Upper lobe of left lung (tissue), 6 donors: ENCODE data around the gene AFF3. TPM values are rescaled to one million over a fixed set of nuclear protein-coding genes. Genes with fewer than 3 reads are reported as not detected.

Experiments
- ATAC-seq, 2 donors: fragments of 200-7000 bp; cut with Tn5 transposase; one replicate each; pipeline ENCODE4 v1.9.1; 2022; ENCODE audit warnings: mild to moderate bottlenecking in 2 of 2, moderate library complexity in 2 of 2; ENCODE audit not compliant: low FRiP score in 2 of 2
- DNase-seq, 2 donors: peaks; one replicate each; pipeline ENCODE4 v3.0.0-alpha.2; 2019 to 2020
- H3K27ac ChIP-seq, 4 donors: fragments of 200-600 bp; sonication (generic); one replicate each; pipeline ENCODE4 v1.5.1; 2016 to 2019
- H3K27me3 ChIP-seq, 4 donors: fragments of 200-600 bp; sonication (generic); one replicate each; pipeline ENCODE4 v1.5.1; 2017 to 2019
- H3K36me3 ChIP-seq, 4 donors: fragments of 200-600 bp; sonication (generic); one replicate each; pipeline ENCODE4 v1.5.1; 2016 to 2019
- H3K4me1 ChIP-seq, 4 donors: fragments of 200-600 bp; sonication (generic); one replicate each; pipeline ENCODE4 v1.5.1; 2018 to 2019
- H3K4me3 ChIP-seq, 4 donors: fragments of 200-600 bp; sonication (generic); one replicate each; pipeline ENCODE4 v1.5.1; 2017 to 2019; ENCODE audit warnings: mild to moderate bottlenecking in 2 of 4, moderate library complexity in 1 of 4
- H3K9me3 ChIP-seq, 4 donors: fragments of 200-600 bp; sonication (generic); one replicate each; pipeline ENCODE4 v1.5.1; 2018 to 2019
- EP300 ChIP-seq, 4 donors: sonication (generic); formaldehyde crosslinking; IDR thresholded peaks; one replicate each; pipeline ENCODE4 v1.5.1; 2017; ENCODE audit warnings: antibody characterized with exemption in 4 of 4, control low read depth in 2 of 4
- POLR2A ChIP-seq, 4 donors: fragments of 450-650 bp; IDR thresholded peaks; one replicate each; pipeline ENCODE4 v1.5.1; 2016 to 2017; ENCODE audit warnings: antibody characterized with exemption in 4 of 4, mild to moderate bottlenecking in 2 of 4
- POLR2AphosphoS5 ChIP-seq, 2 donors: sonication (generic); formaldehyde crosslinking; IDR thresholded peaks; one replicate each; pipeline ENCODE4 v1.5.1; 2017; ENCODE audit warnings: antibody characterized with exemption in 2 of 2
- WGBS, 2 donors: methylation state at CpG; one replicate each; pipeline ENCODE4 v1.1.5; 2017 to 2018; 5-methylcytosine and 5-hydroxymethylcytosine counted together
- total RNA-seq, 6 donors: library from RNA; depleted of rRNA in 4 of 6; stranded (reverse); fragments of >200 nt in 4 of 6; gene quantifications; one replicate each; pipeline versions ENCODE4 v1.1.0 to v1.2.1, GENCODE V29; 2016 to 2021
- TF ChIP-seq, protein P1 (sequence below), 6 experiments: fragments of 450-650 bp in 4 of 6; fragments of 200-600 bp in 2 of 6; sonication (generic) in 2 of 6; IDR thresholded peaks; one replicate each; pipeline ENCODE4 v1.5.1; 2016 to 2019; ENCODE audit warnings: antibody characterized with exemption in 6 of 6
- donor health status: DM: no; HTN: no; CAD: no; lungs with moderate emphysema.
- donor health status: DM: no; HTN: yes; CAD: no; lungs with severe emphysema.

Gene AFF3
- total RNA-seq, 6 donors from 2014 or later, result 21.0 to 195 (median 47.9) TPM

DNA sequence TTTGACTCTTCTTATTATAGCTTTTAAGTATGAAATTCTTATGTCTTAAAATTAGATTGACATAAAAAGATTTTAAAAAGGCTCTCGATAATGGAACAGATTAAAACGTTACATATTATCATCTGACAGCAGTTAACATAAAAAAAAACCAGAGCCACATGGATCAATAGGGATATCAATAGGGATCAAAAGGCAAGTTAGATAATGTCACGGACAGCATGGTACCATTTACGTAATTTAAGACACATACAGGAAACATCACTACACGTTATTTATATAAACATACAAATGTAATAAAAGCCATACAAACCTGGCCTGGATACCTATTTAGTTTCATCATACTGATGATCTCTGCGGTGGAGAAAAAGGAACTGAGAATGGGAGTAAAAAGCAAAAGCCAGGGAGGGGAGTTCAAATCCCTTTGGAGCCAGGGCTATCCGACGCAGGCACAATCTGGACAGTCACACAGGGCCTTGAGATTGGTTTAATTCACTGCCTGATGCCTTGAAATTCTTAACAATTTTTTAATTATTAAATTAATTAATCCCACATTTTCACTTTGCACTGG lies 227.2 kb downstream of the AFF3 start:
- Histone ChIP-seq H3K4me3 (no peak overlapping the region), H3K36me3 (no peaks in the 10 kb centered on the region), H3K27me3 (no peaks in the 10 kb centered on the region), H3K9me3 (no peaks in the 10 kb centered on the region), H3K27ac (no peak overlapping the region), H3K4me1 (no peaks in the 10 kb centered on the region)
- DNase-seq, result no peak
- ATAC-seq, result no peak
- TF ChIP-seq, protein P1, sequence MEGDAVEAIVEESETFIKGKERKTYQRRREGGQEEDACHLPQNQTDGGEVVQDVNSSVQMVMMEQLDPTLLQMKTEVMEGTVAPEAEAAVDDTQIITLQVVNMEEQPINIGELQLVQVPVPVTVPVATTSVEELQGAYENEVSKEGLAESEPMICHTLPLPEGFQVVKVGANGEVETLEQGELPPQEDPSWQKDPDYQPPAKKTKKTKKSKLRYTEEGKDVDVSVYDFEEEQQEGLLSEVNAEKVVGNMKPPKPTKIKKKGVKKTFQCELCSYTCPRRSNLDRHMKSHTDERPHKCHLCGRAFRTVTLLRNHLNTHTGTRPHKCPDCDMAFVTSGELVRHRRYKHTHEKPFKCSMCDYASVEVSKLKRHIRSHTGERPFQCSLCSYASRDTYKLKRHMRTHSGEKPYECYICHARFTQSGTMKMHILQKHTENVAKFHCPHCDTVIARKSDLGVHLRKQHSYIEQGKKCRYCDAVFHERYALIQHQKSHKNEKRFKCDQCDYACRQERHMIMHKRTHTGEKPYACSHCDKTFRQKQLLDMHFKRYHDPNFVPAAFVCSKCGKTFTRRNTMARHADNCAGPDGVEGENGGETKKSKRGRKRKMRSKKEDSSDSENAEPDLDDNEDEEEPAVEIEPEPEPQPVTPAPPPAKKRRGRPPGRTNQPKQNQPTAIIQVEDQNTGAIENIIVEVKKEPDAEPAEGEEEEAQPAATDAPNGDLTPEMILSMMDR (IDR thresholded peaks at IDR 0.05), result no peak
- TF ChIP-seq POLR2A (IDR thresholded peaks at IDR 0.05), result no peak
- no peak for TF ChIP-seq EP300 (IDR thresholded peaks at IDR 0.05)
- TF ChIP-seq POLR2AphosphoS5 (IDR thresholded peaks at IDR 0.05), result no peak
- 89 to 90% methylated on average over 8 of the region's 8 CpGs for WGBS, 2 donors

DNA sequence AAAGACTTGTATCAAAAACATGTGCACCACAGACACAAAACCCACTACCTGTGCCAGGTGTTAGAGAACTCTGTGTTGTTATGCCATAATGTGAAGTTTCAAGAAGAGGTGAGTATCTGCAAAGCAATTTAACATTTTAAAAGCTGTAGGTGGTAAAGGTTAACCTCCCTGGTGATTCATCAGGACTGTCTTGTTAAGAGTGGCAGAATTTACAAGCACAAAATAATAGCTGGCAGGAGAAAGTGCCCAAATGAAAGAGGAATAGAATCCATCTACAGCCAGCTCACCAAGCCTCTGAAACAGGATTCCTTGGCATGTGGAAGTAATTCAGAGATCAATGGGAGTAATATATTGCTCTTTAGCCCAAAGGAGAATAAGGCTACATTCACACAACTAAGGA lies 230.7 kb downstream of the AFF3 start:
- TF ChIP-seq POLR2A (IDR thresholded peaks at IDR 0.05) (no peak), POLR2AphosphoS5 (IDR thresholded peaks at IDR 0.05) (no peak), EP300 (IDR thresholded peaks at IDR 0.05) (no peak)
- TF ChIP-seq, protein P1 (IDR thresholded peaks at IDR 0.05), result no peak
- no peaks in the 10 kb centered on the region for H3K27me3 ChIP-seq
- no peaks in the 10 kb centered on the region for H3K9me3 ChIP-seq
- peaks cover 0 to 10% (median 6%) of the 10 kb centered on the region in 4 donors for H3K4me1 ChIP-seq
- H3K4me3 ChIP-seq, result no peak overlapping the region
- no peak overlapping the region for H3K27ac ChIP-seq
- H3K36me3 ChIP-seq, result no peaks in the 10 kb centered on the region
- DNase-seq (no peak), ATAC-seq (no peak)

DNA sequence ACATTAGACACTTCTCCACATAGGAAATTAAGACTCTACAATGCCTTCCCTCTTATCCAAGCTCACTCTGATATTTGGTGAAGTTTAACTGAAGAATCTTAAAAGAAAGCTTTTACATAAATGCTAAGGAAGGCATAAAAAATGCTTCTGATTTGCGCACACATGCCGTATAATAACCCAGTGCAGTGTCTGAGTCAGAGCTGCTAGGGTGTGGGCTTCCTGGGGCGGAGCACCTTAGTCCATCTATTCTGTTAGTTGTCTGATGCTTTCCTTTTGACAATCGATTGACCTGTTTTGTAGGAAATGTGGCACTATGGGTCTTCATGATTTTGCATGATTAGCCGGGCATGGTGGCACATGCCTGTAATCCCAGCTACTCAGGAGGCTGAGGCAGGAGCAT lies 231.5 kb downstream of the AFF3 start:
- WGBS, 2 donors, result 76 to 77% methylated on average over 5 of the region's 5 CpGs
- no peak for DNase-seq
- H3K36me3 ChIP-seq, result no peaks in the 10 kb centered on the region
- H3K27ac ChIP-seq, result no peak overlapping the region
- peaks cover 4 to 15% (median 10%) of the 10 kb centered on the region in 4 donors for H3K4me1 ChIP-seq
- H3K4me3 ChIP-seq, result no peak overlapping the region
- no peak for ATAC-seq
- no peaks in the 10 kb centered on the region for H3K27me3 ChIP-seq
- no peak for TF ChIP-seq EP300 (IDR thresholded peaks at IDR 0.05)
- TF ChIP-seq, protein P1 (IDR thresholded peaks at IDR 0.05), result no peak
- TF ChIP-seq POLR2AphosphoS5 (IDR thresholded peaks at IDR 0.05), result no peak
- TF ChIP-seq POLR2A (IDR thresholded peaks at IDR 0.05), result no peak
- no peaks in the 10 kb centered on the region for H3K9me3 ChIP-seq

DNA sequence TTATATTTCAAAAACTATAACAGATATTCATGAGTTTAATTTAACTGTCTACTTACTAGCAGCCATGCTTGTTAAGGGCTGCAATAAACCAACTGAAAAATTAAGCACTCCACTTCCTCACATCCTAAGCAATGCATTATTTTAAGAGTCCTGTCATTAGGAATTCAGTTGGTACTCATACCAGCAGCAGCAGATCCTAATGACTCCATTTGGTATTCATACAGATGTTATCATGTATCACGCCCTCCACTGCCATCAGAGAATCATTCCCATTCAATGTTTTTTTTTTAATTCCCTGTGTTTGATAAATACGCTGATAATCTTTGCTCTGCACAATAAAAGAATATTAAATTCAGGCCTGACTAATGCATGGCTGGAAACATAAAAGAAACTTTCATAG lies 236.8 kb downstream of the AFF3 start:
- Histone ChIP-seq H3K9me3 (no peaks in the 10 kb centered on the region), H3K27ac (peak overlapping the region in 2 of 4 donors; percentile 59 to 67), H3K4me3 (no peak overlapping the region), H3K4me1 (peaks cover 4 to 19% (median 13%) of the 10 kb centered on the region in 4 donors), H3K36me3 (no peaks in the 10 kb centered on the region), H3K27me3 (no peaks in the 10 kb centered on the region)
- WGBS, 2 donors, result 67 to 77% methylated on average over 2 of the region's 2 CpGs
- ATAC-seq (no peak), DNase-seq (no peak)
- no peak for TF ChIP-seq POLR2A (IDR thresholded peaks at IDR 0.05)
- TF ChIP-seq, protein P1 (IDR thresholded peaks at IDR 0.05), result no peak
- no peak for TF ChIP-seq EP300 (IDR thresholded peaks at IDR 0.05)
- no peak for TF ChIP-seq POLR2AphosphoS5 (IDR thresholded peaks at IDR 0.05)

DNA sequence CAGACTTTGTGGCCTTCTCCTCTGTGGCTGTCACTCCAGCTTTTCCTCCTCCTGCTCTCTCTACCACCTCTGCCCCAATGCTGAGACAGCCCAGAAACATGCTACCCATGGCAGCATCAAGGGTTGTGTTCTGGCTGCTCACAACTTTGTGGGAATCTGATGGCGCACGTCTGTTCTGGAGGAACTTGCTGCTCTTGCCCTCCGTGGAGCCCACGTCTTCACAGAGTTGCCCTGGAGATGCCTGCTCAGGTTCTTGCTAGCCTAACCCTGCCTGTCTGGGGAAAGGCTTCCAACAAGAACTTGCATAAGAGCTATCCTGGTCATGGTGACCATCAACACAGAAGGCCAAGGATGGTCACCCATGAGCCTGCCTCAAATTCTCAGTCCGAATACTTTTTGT lies 237.4 kb downstream of the AFF3 start:
- Histone ChIP-seq H3K36me3 (no peaks in the 10 kb centered on the region), H3K4me3 (no peak overlapping the region), H3K9me3 (no peaks in the 10 kb centered on the region), H3K27me3 (no peaks in the 10 kb centered on the region), H3K27ac (peak overlapping the region; percentile 4 to 67 (median 60)), H3K4me1 (peaks cover 4 to 19% (median 13%) of the 10 kb centered on the region in 4 donors)
- no peak for TF ChIP-seq POLR2AphosphoS5 (IDR thresholded peaks at IDR 0.05)
- TF ChIP-seq, protein P1 (IDR thresholded peaks at IDR 0.05), result no peak
- DNase-seq, result no peak
- no peak for ATAC-seq
- 85 to 89% methylated on average over 5 of the region's 5 CpGs for WGBS, 2 donors
